Measurements from ENCODE around the gene LONP1. TPM values are rescaled to one million over a fixed set of nuclear protein-coding genes. Genes with fewer than 3 reads are reported as not detected.

Gene LONP1
- total RNA-seq, 1 experiment from 2014 or later, result 186 TPM

GRCh38 chr19:5690125-5690954 is 29.6 kb downstream of the LONP1 start, which contains the start of gene RPL36:
RPL36 (plus strand) TSS chr19:5690295; CDS start chr19:5690508, 213 bp downstream.
- no peaks in the 10 kb centered on the region for H3K9me3 Mint-ChIP-seq
- DNase-seq (ENCODE audit: low spot score) (peak; percentile 99), ATAC-seq (peak; percentile 19)
- peak within 1 kb of the TSS; percentile 95 for H3K27ac Mint-ChIP-seq
- H3K4me1 Mint-ChIP-seq, result peaks cover 15% of the 10 kb centered on the region
- peaks cover 5% of the 10 kb centered on the region; the same call in 1 of the 2 replicates for H3K27me3 Mint-ChIP-seq (ENCODE audit: low read depth)
- POLR2A ChIA-PET, result interaction anchor here (0.6 to 2.7 kb wide), 11 partner anchors 11 to 138 kb away, joined by 3 to 14 read pairs (median 4); partner anchors contain the start of genes CATSPERD, LONP1, SAFB and SAFB2
- CTCF ChIA-PET, result interaction anchor here (0.5 to 2.0 kb wide), 38 partner anchors 8 to 1831 kb away, joined by 3 to 27 read pairs (median 5); partner anchors contain the start of genes CATSPERD, DUS3L, HSD11B1L and LONP1
- H3K36me3 Mint-ChIP-seq, result peaks cover 35% of the 10 kb centered on the region
- H3K4me3 Mint-ChIP-seq, result peak within 1 kb of the TSS; percentile 99
- 0 out of 2 replicates have a peak, but pooled peaks have one; percentile 43 for TF ChIP-seq ERG (CRISPR knock-in tag; IDR thresholded peaks at IDR 0.05)
- TF ChIP-seq ZNF121 (CRISPR knock-in tag; IDR thresholded peaks at IDR 0.05), result no peak
- TF ChIP-seq ZNF532 (CRISPR knock-in tag; IDR thresholded peaks at IDR 0.05; ENCODE audit: borderline replicate concordance), result no peak
- no peak for TF ChIP-seq STAT6 (CRISPR knock-in tag; conservative IDR thresholded peaks at IDR 0.05; ENCODE audit: low read depth)
- TF ChIP-seq RORB (CRISPR knock-in tag; IDR thresholded peaks at IDR 0.05), result no peak
- no peak for TF ChIP-seq ATF3 (CRISPR knock-in tag; conservative IDR thresholded peaks at IDR 0.05)
- TF ChIP-seq NFYB (CRISPR knock-in tag; conservative IDR thresholded peaks at IDR 0.05; ENCODE audit: low read depth), result no peak; the same call in 1 of the 2 replicates
- TF ChIP-seq MLX (CRISPR knock-in tag; IDR thresholded peaks at IDR 0.05), result peak; percentile 82; the same call in 1 of the 2 replicates
- peak; percentile 46; the same call in 1 of the 2 replicates for TF ChIP-seq IRF2 (CRISPR knock-in tag; IDR thresholded peaks at IDR 0.05; ENCODE audit: borderline replicate concordance, low read depth)
- 0 out of 2 replicates have a peak, but pooled peaks have one; percentile 24 for TF ChIP-seq PRDM15 (CRISPR knock-in tag; IDR thresholded peaks at IDR 0.05)
- no peak for TF ChIP-seq ZNF232 (CRISPR knock-in tag; IDR thresholded peaks at IDR 0.05)
- TF ChIP-seq ZNF396 (CRISPR knock-in tag; IDR thresholded peaks at IDR 0.05; ENCODE audit: borderline replicate concordance), result no peak
- TF ChIP-seq ZMAT4 (CRISPR knock-in tag; IDR thresholded peaks at IDR 0.05), result no peak
- no peak for TF ChIP-seq NR2C2 (CRISPR knock-in tag; IDR thresholded peaks at IDR 0.05)
- no peak for TF ChIP-seq MXD4 (CRISPR knock-in tag; IDR thresholded peaks at IDR 0.05; ENCODE audit: borderline replicate concordance)
- no peak for TF ChIP-seq EMX1 (CRISPR knock-in tag; IDR thresholded peaks at IDR 0.05)
- TF ChIP-seq CDX4 (CRISPR knock-in tag; IDR thresholded peaks at IDR 0.05; ENCODE audit: borderline replicate concordance), result no peak
- TF ChIP-seq GRHL2 (CRISPR knock-in tag; IDR thresholded peaks at IDR 0.05; ENCODE audit: insufficient replicate concordance, severe bottlenecking), result no peak
- no peak for TF ChIP-seq NR1H2 (CRISPR knock-in tag; IDR thresholded peaks at IDR 0.05)
- 0 out of 2 replicates have a peak, but pooled peaks have one; percentile 26 for TF ChIP-seq USF2 (CRISPR knock-in tag; IDR thresholded peaks at IDR 0.05)

Measured in WTC11 (cell line).